HEK293 (cell line): ENCODE results near the gene CIRBP.
A peak's percentile ranks its signal among the peaks of the same experiment; 100 is the strongest.

Experiments used
- CTCF ChIA-PET: fragments of 350-600 bp; formaldehyde crosslinking; extraction: SDS; loops from one replicate; lab custom pipeline; 2021; ENCODE audit warnings: antibody characterized with exemption; lab: Yijun Ruan, JAX
- POLR2A ChIA-PET: fragments of 300-600 bp; formaldehyde crosslinking; extraction: SDS; loops from one replicate; lab custom pipeline; 2020; ENCODE audit warnings: antibody characterized with exemption, inconsistent platforms; lab: Yijun Ruan, JAX
- H3K27ac ChIP-seq: fragments of 200-500 bp; sonication (Bioruptor generic); 2 replicates; pipeline ENCODE4 v1.5.1; 2014; ENCODE audit warnings: low read depth, low read length, control low read depth, inconsistent platforms; ENCODE audit errors: extremely low read depth
- H3K36me3 ChIP-seq, 2 experiments: fragments of 200-500 bp in 1 of 2; sonication (Bioruptor generic) in 1 of 2; 1 replicate in 1 of 2; 2 replicates in 1 of 2; pipeline ENCODE4 v1.5.1; 2014 to 2017; ENCODE audit warnings: inconsistent platforms in 2 of 2, low read length in 2 of 2; ENCODE audit not compliant: control insufficient read depth in 2 of 2, insufficient read depth in 1 of 2
- H3K4me1 ChIP-seq: fragments of 200-500 bp; sonication (Bioruptor generic); 2 replicates; pipeline ENCODE4 v1.5.1; 2014; ENCODE audit warnings: mild to moderate bottlenecking, low read length, inconsistent platforms; ENCODE audit not compliant: control insufficient read depth, insufficient read depth
- H3K4me3 ChIP-seq: 2 replicates; pipeline ENCODE4 v1.5.1; 2011; ENCODE audit warnings: low read depth, mild to moderate bottlenecking, control low read depth, low read length, moderate library complexity
- H3K9me3 ChIP-seq: fragments of 200-500 bp; sonication (Bioruptor generic); 2 replicates; pipeline ENCODE4 v1.5.1; 2014; ENCODE audit warnings: low read depth, low read length, inconsistent platforms; ENCODE audit not compliant: control insufficient read depth, insufficient read depth
- BCL11B ChIP-seq: fragments of 450-650 bp; formaldehyde crosslinking; IDR thresholded peaks from 2 replicates; pipeline ENCODE4 v1.5.1; 2016; ENCODE audit warnings: low read depth, missing biosample characterization, missing genetic modification characterization
- GFI1B ChIP-seq: fragments of 450-650 bp; formaldehyde crosslinking; IDR thresholded peaks from 2 replicates; pipeline ENCODE4 v1.5.1; 2016; ENCODE audit warnings: missing biosample characterization, missing genetic modification characterization
- GLIS1 ChIP-seq: fragments of 450-650 bp; formaldehyde crosslinking; IDR thresholded peaks from 2 replicates; pipeline ENCODE4 v1.5.1; 2016; ENCODE audit warnings: missing biosample characterization, missing genetic modification characterization
- SCRT2 ChIP-seq: fragments of 450-650 bp; formaldehyde crosslinking; IDR thresholded peaks from 2 replicates; pipeline ENCODE4 v1.5.1; 2016; ENCODE audit warnings: missing biosample characterization, missing genetic modification characterization
- ZBTB8A ChIP-seq: fragments of 450-650 bp; formaldehyde crosslinking; IDR thresholded peaks from 2 replicates; pipeline ENCODE4 v1.5.1; 2016; ENCODE audit warnings: missing biosample characterization, missing genetic modification characterization
- ZNF10 ChIP-seq: fragments of 450-650 bp; formaldehyde crosslinking; IDR thresholded peaks from 2 replicates; pipeline ENCODE4 v1.5.1; 2017; ENCODE audit warnings: missing biosample characterization, missing genetic modification characterization
- ZNF114 ChIP-seq: fragments of 450-650 bp; formaldehyde crosslinking; IDR thresholded peaks from 2 replicates; pipeline ENCODE4 v1.5.0; 2017; ENCODE audit warnings: missing biosample characterization, missing genetic modification characterization
- ZNF366 ChIP-seq: fragments of 450-650 bp; formaldehyde crosslinking; conservative IDR thresholded peaks from 2 replicates; pipeline ENCODE4 v1.5.1; 2016; ENCODE audit warnings: missing biosample characterization, missing genetic modification characterization
- ZNF48 ChIP-seq: fragments of 450-650 bp; formaldehyde crosslinking; IDR thresholded peaks from 2 replicates; pipeline ENCODE4 v1.5.1; 2016; ENCODE audit warnings: missing biosample characterization, missing genetic modification characterization
- ZNF626 ChIP-seq: fragments of 450-650 bp; sonication (Bioruptor Pico); formaldehyde crosslinking; IDR thresholded peaks from 2 replicates; pipeline ENCODE4 v1.5.1; 2018; ENCODE audit warnings: missing biosample characterization, missing genetic modification characterization, inconsistent platforms
- TF ChIP-seq, protein P1 (sequence below): fragments of 450-650 bp; formaldehyde crosslinking; IDR thresholded peaks from 2 replicates; pipeline ENCODE4 v1.5.1; 2016; ENCODE audit warnings: missing biosample characterization, missing genetic modification characterization
- TF ChIP-seq, protein P2 (sequence below): fragments of 450-650 bp; formaldehyde crosslinking; IDR thresholded peaks from 2 replicates; pipeline ENCODE4 v1.5.1; 2017; ENCODE audit warnings: missing biosample characterization, missing genetic modification characterization
- TF ChIP-seq, protein P3 (sequence below): fragments of 450-650 bp; formaldehyde crosslinking; IDR thresholded peaks from 2 replicates; pipeline ENCODE4 v1.5.1; 2017; ENCODE audit warnings: missing biosample characterization, missing genetic modification characterization
- TF ChIP-seq, protein P4 (sequence below): fragments of 450-650 bp; formaldehyde crosslinking; IDR thresholded peaks from 2 replicates; pipeline ENCODE4 v1.5.1; 2016; ENCODE audit warnings: missing biosample characterization, missing genetic modification characterization
- TF ChIP-seq, protein P5 (sequence below): fragments of 450-650 bp; formaldehyde crosslinking; IDR thresholded peaks from 2 replicates; pipeline ENCODE4 v1.5.1; 2016; ENCODE audit warnings: missing biosample characterization, missing genetic modification characterization

CIRBP gene

DNA sequence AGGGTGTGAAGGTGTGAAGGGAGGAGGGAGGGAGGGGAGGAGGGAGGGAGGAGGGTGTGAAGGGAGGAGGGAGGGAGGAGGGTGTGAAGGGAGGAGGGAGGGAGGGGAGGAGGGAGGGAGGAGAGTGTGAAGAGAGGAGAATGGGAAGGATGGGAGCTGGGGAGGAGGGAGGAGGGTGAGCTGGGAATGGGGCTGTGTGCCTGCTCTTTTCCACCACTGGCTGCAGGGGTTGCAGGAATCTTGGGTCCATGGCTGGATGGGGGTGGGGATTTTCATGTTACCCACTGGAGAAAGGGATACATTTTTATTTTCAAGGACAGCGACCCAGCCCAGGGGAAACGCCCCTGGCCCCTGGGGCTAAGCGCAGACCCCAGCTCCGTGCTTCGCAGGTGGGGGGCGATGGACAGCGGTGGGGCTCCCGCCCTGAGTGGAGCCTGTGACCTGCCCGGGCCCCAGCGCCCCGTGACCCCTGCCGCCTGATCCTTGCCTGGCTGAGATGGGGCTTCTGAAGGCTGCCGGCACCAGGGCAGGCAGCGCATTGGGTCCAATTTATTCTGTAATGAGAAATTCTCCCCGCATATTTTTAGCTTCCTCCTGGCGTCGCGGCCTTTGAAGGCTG lies 13.6 kb downstream of the CIRBP start (continued):
- TF ChIP-seq, protein P1, sequence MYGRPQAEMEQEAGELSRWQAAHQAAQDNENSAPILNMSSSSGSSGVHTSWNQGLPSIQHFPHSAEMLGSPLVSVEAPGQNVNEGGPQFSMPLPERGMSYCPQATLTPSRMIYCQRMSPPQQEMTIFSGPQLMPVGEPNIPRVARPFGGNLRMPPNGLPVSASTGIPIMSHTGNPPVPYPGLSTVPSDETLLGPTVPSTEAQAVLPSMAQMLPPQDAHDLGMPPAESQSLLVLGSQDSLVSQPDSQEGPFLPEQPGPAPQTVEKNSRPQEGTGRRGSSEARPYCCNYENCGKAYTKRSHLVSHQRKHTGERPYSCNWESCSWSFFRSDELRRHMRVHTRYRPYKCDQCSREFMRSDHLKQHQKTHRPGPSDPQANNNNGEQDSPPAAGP, result peak; percentile 31; the same call in 1 of the 2 replicates
- TF ChIP-seq, protein P2, sequence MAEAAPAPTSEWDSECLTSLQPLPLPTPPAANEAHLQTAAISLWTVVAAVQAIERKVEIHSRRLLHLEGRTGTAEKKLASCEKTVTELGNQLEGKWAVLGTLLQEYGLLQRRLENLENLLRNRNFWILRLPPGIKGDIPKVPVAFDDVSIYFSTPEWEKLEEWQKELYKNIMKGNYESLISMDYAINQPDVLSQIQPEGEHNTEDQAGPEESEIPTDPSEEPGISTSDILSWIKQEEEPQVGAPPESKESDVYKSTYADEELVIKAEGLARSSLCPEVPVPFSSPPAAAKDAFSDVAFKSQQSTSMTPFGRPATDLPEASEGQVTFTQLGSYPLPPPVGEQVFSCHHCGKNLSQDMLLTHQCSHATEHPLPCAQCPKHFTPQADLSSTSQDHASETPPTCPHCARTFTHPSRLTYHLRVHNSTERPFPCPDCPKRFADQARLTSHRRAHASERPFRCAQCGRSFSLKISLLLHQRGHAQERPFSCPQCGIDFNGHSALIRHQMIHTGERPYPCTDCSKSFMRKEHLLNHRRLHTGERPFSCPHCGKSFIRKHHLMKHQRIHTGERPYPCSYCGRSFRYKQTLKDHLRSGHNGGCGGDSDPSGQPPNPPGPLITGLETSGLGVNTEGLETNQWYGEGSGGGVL, result peak; percentile 28; the same call in 1 of the 2 replicates
- TF ChIP-seq, protein P3, sequence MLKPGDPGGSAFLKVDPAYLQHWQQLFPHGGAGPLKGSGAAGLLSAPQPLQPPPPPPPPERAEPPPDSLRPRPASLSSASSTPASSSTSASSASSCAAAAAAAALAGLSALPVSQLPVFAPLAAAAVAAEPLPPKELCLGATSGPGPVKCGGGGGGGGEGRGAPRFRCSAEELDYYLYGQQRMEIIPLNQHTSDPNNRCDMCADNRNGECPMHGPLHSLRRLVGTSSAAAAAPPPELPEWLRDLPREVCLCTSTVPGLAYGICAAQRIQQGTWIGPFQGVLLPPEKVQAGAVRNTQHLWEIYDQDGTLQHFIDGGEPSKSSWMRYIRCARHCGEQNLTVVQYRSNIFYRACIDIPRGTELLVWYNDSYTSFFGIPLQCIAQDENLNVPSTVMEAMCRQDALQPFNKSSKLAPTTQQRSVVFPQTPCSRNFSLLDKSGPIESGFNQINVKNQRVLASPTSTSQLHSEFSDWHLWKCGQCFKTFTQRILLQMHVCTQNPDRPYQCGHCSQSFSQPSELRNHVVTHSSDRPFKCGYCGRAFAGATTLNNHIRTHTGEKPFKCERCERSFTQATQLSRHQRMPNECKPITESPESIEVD (tag by site-specific recombination), result no peak
- no peak for TF ChIP-seq GFI1B (tag by site-specific recombination)
- no peak for TF ChIP-seq ZNF114
- no peak for TF ChIP-seq ZNF626 (tag by site-specific recombination)
- no peak for TF ChIP-seq ZBTB8A (tag by site-specific recombination)
- TF ChIP-seq ZNF366 (tag by site-specific recombination), result peak; percentile 72
- no peak for TF ChIP-seq GLIS1 (tag by site-specific recombination)
- TF ChIP-seq, all 188 proteins: peak for 10

DNA sequence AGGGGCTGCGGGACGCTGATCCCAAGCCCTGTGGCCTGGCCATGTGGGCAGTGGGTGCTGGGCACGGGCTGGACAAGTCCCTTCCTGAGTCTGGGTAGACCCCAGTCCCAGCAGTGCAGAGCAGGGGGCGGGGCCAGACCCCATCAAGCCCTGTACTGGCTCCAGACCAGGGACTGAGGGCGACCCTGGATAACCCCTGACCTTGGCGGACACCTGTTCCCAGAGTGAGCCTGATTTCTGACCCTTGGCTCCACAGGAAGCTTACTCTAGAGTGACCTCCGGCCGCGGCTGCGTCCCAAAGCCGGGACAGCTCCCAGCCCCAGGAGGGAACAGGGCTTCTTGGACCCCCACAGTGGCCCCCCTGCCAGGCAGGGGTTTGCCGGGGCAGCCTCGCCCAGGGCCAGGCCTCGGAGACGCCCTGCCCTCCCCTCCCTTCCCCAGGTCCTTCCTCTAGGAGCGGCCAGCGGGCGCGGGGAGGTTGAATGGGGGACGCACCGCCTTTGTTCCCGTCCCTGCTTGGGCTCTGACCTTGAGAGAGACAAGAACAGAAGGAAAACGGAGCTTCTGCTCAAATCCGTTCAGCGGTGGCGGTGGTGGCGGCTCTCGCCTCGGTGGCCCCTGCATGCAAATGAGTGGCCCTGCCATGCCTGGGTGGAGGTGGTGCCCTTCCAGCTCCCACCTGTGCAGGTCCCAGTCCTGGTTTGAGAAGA lies 14.2 kb downstream of the CIRBP start:
- Histone ChIP-seq H3K4me3 (no peak overlapping the region), H3K27ac (no peak overlapping the region), H3K4me1 (peaks cover 5% of the 10 kb centered on the region), H3K36me3 (peaks cover 0 to 18% of the 10 kb centered on the region in 2 experiments; a peak in 1 of 3 replicates)
- ChIA-PET CTCF (interaction anchor here (0.8 to 1.7 kb wide), 3 partner anchors 17 to 39 kb away, joined by 3 to 7 read pairs (median 5); no protein-coding TSS in a partner anchor), POLR2A (interaction anchor here (0.6 to 3.3 kb wide), 6 partner anchors 8 to 166 kb away, joined by 3 to 25 read pairs (median 4); partner anchors contain the start of genes CIRBP and FAM174C)
- TF ChIP-seq ZNF10 (peak; percentile 57; the same call in 1 of the 2 replicates), BCL11B (tag by site-specific recombination) (peak; percentile 58; the same call in 1 of the 2 replicates), GLIS1 (tag by site-specific recombination) (peak; percentile 36), SCRT2 (0 out of 2 replicates have a peak, but pooled peaks have one; percentile 16), ZNF48 (tag by site-specific recombination) (no peak)
- TF ChIP-seq, protein P2, result no peak
- TF ChIP-seq, protein P4, sequence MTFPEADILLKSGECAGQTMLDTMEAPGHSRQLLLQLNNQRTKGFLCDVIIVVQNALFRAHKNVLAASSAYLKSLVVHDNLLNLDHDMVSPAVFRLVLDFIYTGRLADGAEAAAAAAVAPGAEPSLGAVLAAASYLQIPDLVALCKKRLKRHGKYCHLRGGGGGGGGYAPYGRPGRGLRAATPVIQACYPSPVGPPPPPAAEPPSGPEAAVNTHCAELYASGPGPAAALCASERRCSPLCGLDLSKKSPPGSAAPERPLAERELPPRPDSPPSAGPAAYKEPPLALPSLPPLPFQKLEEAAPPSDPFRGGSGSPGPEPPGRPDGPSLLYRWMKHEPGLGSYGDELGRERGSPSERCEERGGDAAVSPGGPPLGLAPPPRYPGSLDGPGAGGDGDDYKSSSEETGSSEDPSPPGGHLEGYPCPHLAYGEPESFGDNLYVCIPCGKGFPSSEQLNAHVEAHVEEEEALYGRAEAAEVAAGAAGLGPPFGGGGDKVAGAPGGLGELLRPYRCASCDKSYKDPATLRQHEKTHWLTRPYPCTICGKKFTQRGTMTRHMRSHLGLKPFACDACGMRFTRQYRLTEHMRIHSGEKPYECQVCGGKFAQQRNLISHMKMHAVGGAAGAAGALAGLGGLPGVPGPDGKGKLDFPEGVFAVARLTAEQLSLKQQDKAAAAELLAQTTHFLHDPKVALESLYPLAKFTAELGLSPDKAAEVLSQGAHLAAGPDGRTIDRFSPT, result 0 out of 2 replicates have a peak, but pooled peaks have one; percentile 8
- TF ChIP-seq, protein P5, sequence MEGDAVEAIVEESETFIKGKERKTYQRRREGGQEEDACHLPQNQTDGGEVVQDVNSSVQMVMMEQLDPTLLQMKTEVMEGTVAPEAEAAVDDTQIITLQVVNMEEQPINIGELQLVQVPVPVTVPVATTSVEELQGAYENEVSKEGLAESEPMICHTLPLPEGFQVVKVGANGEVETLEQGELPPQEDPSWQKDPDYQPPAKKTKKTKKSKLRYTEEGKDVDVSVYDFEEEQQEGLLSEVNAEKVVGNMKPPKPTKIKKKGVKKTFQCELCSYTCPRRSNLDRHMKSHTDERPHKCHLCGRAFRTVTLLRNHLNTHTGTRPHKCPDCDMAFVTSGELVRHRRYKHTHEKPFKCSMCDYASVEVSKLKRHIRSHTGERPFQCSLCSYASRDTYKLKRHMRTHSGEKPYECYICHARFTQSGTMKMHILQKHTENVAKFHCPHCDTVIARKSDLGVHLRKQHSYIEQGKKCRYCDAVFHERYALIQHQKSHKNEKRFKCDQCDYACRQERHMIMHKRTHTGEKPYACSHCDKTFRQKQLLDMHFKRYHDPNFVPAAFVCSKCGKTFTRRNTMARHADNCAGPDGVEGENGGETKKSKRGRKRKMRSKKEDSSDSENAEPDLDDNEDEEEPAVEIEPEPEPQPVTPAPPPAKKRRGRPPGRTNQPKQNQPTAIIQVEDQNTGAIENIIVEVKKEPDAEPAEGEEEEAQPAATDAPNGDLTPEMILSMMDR (tag by site-specific recombination), result no peak
- TF ChIP-seq, all 188 proteins: peak for 5
- H3K9me3 ChIP-seq, result no peaks in the 10 kb centered on the region
